HepG2 (cell line): ENCODE measurements around the gene HES6. TPM values are rescaled to one million over a fixed set of nuclear protein-coding genes. Genes with fewer than 3 reads are reported as not detected.

Experiments
- ARNT2 ChIP-seq: sonication (generic); formaldehyde crosslinking; IDR thresholded peaks from 2 replicates; pipeline ENCODE4 v1.8.0; 2022; ENCODE audit warnings: mild to moderate bottlenecking, low read depth, missing genetic modification reagents, moderate library complexity
- DRAP1 ChIP-seq: IDR thresholded peaks from 2 replicates; pipeline ENCODE4 v1.6.1; 2016; ENCODE audit warnings: missing genetic modification reagents, missing compliant biosample characterization
- ELF1 ChIP-seq: sonication (generic); formaldehyde crosslinking; IDR thresholded peaks from 2 replicates; pipeline ENCODE4 v1.4.0; 2020; ENCODE audit warnings: missing genetic modification reagents
- FOXJ3 ChIP-seq: sonication (generic); formaldehyde crosslinking; IDR thresholded peaks from 2 replicates; pipeline ENCODE4 v1.4.0; 2020; ENCODE audit warnings: missing genetic modification reagents, mild to moderate bottlenecking, borderline replicate concordance
- HCFC1 ChIP-seq: fragments of 150-350 bp; IDR thresholded peaks from 2 replicates; pipeline ENCODE4 v1.6.1; 2014; ENCODE audit warnings: low read depth, low read length
- IKZF5 ChIP-seq: IDR thresholded peaks from 2 replicates; pipeline ENCODE4 v1.6.1; 2018; ENCODE audit warnings: missing genetic modification reagents, mild to moderate bottlenecking, missing compliant biosample characterization
- SAP130 ChIP-seq: IDR thresholded peaks from 2 replicates; pipeline ENCODE4 v1.6.1; 2016; ENCODE audit warnings: low read depth
- SMAD1 ChIP-seq: sonication (generic); formaldehyde crosslinking; IDR thresholded peaks from 2 replicates; pipeline ENCODE4 v1.4.0; 2020; ENCODE audit warnings: missing genetic modification reagents, low read depth, mild to moderate bottlenecking, borderline replicate concordance
- SNAPC4 ChIP-seq: sonication (generic); formaldehyde crosslinking; IDR thresholded peaks from 2 replicates; pipeline ENCODE4 v1.4.0; 2020; ENCODE audit warnings: mild to moderate bottlenecking, missing genetic modification reagents
- THAP11 ChIP-seq: IDR thresholded peaks from 2 replicates; pipeline ENCODE4 v1.6.1; 2016; ENCODE audit warnings: missing biosample characterization, missing genetic modification reagents
- TRIM22 ChIP-seq: fragments of 450-650 bp; IDR thresholded peaks from 2 replicates; pipeline ENCODE4 v1.6.1; 2017
- ZFP36L1 ChIP-seq: sonication (generic); formaldehyde crosslinking; IDR thresholded peaks from 2 replicates; pipeline ENCODE4 v1.8.0; 2022; ENCODE audit warnings: mild to moderate bottlenecking, missing genetic modification reagents, moderate library complexity
- ZNF143 ChIP-seq: sonication (generic); formaldehyde crosslinking; IDR thresholded peaks from 2 replicates; pipeline ENCODE4 v1.4.0; 2020; ENCODE audit warnings: missing genetic modification reagents
- ZNF292 ChIP-seq: sonication (generic); formaldehyde crosslinking; IDR thresholded peaks from 2 replicates; pipeline ENCODE4 v1.8.1; 2022; ENCODE audit warnings: mild to moderate bottlenecking, low read depth, missing genetic modification reagents, borderline replicate concordance
- ZNF567 ChIP-seq: sonication (generic); formaldehyde crosslinking; IDR thresholded peaks from 2 replicates; pipeline ENCODE4 v1.8.1; 2023; ENCODE audit warnings: mild to moderate bottlenecking, missing genetic modification reagents, borderline replicate concordance
- ZNF687 ChIP-seq: sonication (generic); formaldehyde crosslinking; IDR thresholded peaks from 2 replicates; pipeline ENCODE4 v1.5.1; 2020; ENCODE audit warnings: mild to moderate bottlenecking, missing genetic modification reagents, moderate library complexity
- ZNF841 ChIP-seq: sonication (generic); formaldehyde crosslinking; IDR thresholded peaks from 2 replicates; pipeline ENCODE4 v1.8.1; 2023; ENCODE audit warnings: missing genetic modification reagents, borderline replicate concordance
- polyA plus RNA-seq, 8 experiments: library from polyadenylated mRNA; depleted of rRNA in 3 of 8; stranded (reverse) in 7 of 8; unstranded in 1 of 8; fragments of >200 nt; fragmentation: Illumina TruSeq in 4 of 8; extraction: Trizol in 4 of 8; gene quantifications; 2 replicates each; pipeline versions ENCODE4 v1.2.1 to v1.2.3, GENCODE V29; 2011 to 2016; ENCODE audit warnings: low read depth in 4 of 8, missing spikeins in 1 of 8, mixed read lengths in 1 of 8; ENCODE audit not compliant: insufficient read depth in 1 of 8
- total RNA-seq, 5 experiments: library from RNA; depleted of rRNA; stranded (reverse); fragments of >200 nt; fragmentation: Illumina TruSeq; extraction: Trizol; gene quantifications; 2 replicates each; pipeline ENCODE4 v1.2.3, GENCODE V29; 2016; ENCODE audit warnings: low read depth in 1 of 5

Gene HES6
- total and polyA plus RNA-seq, 2 of the 13 experiments (the other 11 are each of a cell fraction or from before 2014, with no cell fraction given), result 19.5 to 82.8 TPM

GRCh38 chr2:238231251-238231793 lies 8.5 kb downstream of the HES6 start (continued):
- peak; percentile 37; the same call in 1 of the 2 replicates for TF ChIP-seq HCFC1
- no peak for TF ChIP-seq DRAP1 (CRISPR knock-in tag)
- no peak for TF ChIP-seq ARNT2 (CRISPR knock-in tag)
- no peak for TF ChIP-seq SAP130 (CRISPR knock-in tag)
- no peak for TF ChIP-seq SNAPC4 (CRISPR knock-in tag)
- TF ChIP-seq ZNF292 (CRISPR knock-in tag), result no peak
- no peak for TF ChIP-seq IKZF5 (CRISPR knock-in tag)
- TF ChIP-seq ZNF567 (CRISPR knock-in tag), result no peak
- no peak for TF ChIP-seq ELF1
- peak; percentile 73 for TF ChIP-seq ZNF143 (CRISPR knock-in tag)
- peak; percentile 90 for TF ChIP-seq THAP11 (CRISPR knock-in tag)
- TF ChIP-seq ZNF841 (CRISPR knock-in tag), result no peak
- TF ChIP-seq SMAD1 (CRISPR knock-in tag), result no peak
- no peak for TF ChIP-seq FOXJ3
- 0 out of 2 replicates have a peak, but pooled peaks have one; percentile 10 for TF ChIP-seq ZNF687 (CRISPR knock-in tag)
- no peak for TF ChIP-seq ZFP36L1 (CRISPR knock-in tag)
- no peak for TF ChIP-seq TRIM22
